NCI-H446 (cell line): ENCODE measurements around the gene BACE2.
"Not testable (repeated sequence)": the region's sequence is repeated elsewhere in the genome, so short reads cannot be mapped to it uniquely, and the experiment has no call there.

ENCODE experiments used
- DNase-seq, 2 experiments: peaks; one replicate each; lab custom pipeline; 2025; lab: John Stamatoyannopoulos, UW

BACE2 gene

DNA sequence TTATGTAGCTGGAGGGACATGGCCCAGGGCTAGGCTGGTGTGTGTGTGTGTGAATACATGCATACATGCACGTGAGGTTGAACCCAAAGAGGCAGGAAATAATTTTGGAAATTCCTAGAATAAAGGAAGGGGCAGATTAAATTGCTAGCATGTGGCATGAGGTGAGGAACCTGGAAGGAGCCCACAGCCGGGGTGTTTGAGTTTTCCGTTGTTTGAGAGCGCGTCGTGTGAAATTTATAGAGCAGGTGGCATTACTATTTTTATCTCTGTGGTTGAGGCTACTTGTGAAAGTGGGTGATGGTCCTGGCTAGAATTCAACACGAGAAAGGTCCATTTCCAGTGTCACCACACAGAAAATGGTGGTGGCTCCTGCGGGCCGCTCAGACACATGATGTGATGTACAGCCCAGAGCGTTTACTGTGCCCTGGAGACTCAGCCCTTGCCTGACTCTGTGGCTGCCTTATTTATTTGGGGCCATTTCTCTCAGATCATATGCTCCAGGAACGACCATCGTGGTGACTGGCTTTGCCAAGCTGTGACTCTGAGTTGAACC, 48.0 kb downstream of the BACE2 start:
- no peak for DNase-seq

DNA sequence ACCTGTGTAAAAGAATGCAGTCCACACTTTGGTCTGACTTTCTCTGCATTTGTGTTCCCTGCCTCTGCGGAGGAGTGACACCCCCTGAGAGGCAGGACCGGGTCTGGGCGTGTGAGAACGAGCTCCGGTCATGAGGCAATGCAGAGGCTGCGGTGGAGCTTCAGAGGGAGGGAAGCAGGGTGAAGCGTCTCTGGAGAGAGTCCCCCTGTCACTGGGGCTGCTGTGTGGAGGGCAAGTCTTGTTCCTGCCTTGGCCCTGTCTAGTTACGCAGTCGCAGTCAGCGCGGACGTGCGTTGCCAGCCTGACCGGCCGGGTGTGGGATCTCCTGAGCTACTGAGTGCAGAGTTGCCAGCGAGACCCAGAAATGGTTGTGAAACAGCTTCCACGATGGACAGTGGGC, 48.5 kb downstream of the BACE2 start:
- no peak for DNase-seq

DNA sequence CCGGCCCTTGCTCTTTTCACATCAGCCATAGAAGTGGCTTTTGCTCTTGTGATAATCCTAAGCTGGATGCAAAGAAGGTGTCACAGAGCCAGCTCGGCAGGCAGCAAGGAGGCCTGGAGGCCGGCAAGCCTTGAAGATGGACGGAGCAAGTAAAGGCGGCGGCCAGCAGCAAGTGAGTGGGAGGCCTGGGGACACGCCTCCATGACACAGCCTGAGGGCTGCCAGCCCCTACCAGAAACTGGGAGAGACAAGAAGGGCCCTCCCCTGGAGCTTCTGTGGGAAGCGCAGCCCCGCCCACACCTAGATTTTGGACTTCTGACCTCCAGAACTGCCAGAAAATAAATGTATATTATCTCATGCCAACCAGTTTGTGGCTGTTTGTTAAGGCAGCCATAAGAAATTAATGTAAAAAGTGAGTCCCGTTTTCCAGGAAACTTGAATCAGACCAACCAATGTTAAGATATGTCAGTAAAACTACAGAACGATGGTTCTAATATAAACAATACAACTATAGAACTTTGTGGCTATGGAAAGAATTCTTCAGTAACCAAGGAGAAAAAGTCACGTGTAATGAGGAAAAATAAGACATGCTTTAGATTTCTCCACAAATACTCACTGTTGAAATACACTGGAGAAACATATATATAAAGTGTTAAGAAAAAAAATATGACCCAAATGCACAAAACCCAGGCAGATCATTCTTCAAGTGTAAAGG, 49.9 kb downstream of the BACE2 start:
- no peak for DNase-seq

GRCh38 chr21:41219498-41220207, 51.7 kb downstream of the BACE2 start:
- DNase-seq, result no peak

DNA sequence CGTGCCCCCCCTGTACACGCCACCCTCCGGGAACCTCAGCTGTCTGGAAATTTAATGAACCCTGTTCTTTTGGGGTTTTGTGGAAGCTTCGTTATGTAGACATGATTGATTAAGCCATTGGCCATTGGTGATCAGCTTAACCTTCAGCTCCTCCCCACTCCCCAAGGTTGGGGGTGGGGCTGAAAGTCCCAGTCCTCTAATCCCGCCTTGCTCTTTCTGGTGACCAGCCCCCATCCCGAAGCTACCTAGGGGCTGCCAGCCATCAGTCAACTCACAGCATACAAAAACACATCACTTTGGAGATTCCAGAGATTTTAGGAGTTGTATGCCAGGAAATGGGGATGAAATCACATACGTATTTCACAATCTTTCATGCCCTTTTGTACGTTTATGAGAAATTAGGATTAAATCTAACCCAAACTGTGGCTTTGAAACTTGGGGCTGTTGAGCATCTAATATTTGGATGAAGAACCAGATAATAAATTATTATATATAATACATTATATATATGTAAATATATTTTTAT, 52.3 kb downstream of the BACE2 start:
- DNase-seq, result no peak

- DNase-seq, result no peak
Observed at GRCh38 chr21:41222247-41223068, 54.5 kb downstream of the BACE2 start.

DNA sequence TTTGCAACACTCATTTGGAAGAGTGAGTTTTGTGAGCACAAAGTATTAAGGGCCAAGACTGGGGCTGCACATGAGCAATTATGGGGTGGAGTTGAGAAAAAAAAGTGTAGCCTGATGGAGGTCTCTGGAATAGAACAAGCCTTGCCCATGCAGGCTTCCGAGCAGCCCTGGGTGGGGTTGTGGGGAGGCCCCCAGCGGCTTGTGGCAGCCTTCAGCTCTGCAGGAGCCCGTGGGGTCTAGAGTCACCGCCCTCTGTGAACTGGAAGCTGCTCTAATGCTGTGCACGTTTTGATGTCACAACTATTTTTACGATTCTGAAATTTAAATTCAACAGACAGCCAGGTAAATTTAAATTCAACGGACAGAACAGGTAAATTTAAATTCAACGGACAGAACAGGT, 58.9 kb downstream of the BACE2 start:
- no peak for DNase-seq

DNA sequence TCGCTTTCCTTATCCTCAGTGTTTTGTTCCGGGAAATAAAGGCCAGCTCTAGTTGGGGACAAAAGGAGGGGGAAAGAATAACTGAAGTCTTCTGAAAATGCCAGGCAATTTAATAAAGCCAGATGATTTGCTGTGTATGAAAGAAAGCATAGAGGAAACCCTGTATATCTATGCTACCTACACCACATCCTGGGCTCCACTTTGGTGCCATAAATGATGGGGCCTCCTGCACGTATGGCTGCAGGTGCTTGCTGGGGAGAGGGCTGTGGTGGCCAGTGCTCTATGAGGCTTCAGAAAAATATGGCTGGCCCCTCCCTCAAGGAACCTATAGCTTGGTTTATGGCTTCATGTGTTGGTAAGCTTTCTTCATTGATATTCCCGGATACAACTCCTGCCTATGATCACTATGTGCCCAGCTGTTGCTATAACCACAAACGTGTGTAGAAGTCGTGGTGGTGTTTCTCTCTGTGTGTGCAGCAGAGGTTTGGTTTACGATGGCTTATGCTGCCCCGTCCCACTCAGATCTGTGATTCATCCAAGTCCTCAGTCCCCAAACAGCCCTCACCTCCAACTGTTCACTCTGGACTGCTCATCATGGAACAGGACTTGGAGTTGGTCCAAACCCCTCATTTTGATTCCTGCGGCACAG, 59.5 kb downstream of the BACE2 start:
- no peak for DNase-seq

DNA sequence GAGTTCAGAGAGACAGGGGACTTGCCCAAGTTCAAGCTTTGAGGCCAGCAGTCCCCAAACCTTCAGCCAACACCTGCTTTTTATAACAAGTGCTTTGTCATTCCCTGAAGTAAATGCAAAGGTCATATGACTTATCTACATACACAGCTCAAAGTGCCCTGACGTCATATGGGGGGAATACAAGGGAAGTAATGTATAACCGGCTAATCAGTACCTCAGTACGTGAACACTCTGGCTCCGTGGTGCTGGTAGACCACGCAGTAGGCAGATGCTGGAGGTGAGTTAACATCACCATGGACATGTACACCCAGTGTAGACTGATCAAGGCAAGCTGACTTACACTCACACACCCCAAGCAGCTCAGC, 60.0 kb downstream of the BACE2 start:
- DNase-seq, result no peak

- no peak for DNase-seq
Observed at GRCh38 chr21:41228492-41228891, 60.5 kb downstream of the BACE2 start.

DNA sequence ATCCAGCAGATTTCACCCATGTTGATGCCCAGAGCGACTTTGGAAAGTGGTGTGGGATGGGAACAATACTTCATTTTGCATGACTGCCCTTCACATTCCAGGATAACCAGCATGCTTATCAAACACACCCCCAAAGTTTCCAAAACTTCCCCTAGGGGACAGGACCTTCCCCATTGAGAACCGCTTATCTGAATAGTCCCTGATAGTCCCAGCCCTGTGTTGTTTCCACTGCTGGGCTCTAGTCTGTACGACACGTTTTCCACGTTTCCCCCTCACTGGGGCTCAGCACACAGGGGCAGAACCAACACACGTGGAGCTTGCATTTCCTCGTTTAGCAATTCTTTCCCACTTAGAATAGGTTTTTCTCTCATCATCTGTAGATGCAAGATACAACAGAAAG, 61.0 kb downstream of the BACE2 start:
- no peak for DNase-seq

DNA sequence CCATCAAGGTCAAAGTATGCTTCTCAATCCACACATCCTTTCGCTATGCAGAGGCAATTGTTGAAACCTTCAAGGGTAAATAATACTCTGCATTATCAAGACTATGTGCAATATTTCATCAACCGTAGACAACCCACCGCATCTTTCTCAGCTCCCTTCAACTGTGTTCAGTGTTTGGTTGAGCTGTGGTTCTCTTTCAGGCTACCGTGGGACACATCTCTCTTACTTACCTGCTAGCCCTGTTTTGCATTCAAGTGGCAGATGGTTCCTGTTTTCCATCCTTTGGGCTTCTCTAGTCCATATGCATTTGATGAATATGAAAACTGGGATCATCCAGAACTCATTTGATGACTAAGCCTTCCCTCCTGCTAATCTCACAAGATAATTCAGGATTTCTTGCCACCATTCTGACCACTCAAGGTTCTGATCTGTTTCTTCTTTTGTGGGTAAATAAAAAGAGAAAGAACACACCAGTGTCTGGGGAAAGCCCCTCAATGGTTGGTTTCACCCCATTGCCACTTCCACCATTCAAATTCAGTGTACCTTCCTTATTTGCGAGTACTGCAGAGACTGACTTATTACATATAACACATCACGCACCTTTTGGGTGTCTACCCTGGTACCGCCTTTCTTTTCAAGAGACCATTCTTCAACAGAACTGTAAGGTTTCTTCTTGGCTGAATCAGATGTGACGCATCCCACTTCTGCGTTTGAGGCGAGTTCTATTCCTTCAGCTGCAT, 61.7 kb downstream of the BACE2 start:
- DNase-seq, result no peak

GRCh38 chr21:41230497-41230896, 62.5 kb downstream of the BACE2 start:
- no peak for DNase-seq

GRCh38 chr21:41231060-41231459, 63.1 kb downstream of the BACE2 start:
- DNase-seq, result no peak

- DNase-seq, result no peak
Observed at GRCh38 chr21:41232013-41232412, 64.1 kb downstream of the BACE2 start.

DNA sequence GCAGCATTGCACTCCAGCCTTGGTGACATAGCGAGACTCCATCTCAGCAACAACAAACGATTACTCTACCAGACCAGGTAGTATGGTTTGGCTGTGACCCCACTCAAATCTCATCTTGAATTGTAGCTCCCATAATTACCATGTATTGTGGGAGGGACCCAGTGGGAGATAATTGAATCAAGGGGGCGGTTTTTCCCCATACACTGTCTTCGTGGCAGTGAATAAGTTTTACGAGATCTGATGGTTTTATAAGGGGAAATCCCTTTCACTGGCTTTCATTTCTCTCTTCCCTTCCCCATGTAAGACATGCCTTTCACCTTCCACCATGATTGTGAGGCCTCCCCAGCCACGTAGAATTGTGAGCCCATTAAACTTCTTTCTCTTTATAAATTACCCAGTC, 66.0 kb downstream of the BACE2 start:
- DNase-seq, result no peak

GRCh38 chr21:41234569-41234968, 66.6 kb downstream of the BACE2 start:
- no peak for DNase-seq

- no peak for DNase-seq
Observed at GRCh38 chr21:41235201-41235600, 67.2 kb downstream of the BACE2 start.

GRCh38 chr21:41236352-41236973, 68.5 kb downstream of the BACE2 start:
- no peak for DNase-seq

DNA sequence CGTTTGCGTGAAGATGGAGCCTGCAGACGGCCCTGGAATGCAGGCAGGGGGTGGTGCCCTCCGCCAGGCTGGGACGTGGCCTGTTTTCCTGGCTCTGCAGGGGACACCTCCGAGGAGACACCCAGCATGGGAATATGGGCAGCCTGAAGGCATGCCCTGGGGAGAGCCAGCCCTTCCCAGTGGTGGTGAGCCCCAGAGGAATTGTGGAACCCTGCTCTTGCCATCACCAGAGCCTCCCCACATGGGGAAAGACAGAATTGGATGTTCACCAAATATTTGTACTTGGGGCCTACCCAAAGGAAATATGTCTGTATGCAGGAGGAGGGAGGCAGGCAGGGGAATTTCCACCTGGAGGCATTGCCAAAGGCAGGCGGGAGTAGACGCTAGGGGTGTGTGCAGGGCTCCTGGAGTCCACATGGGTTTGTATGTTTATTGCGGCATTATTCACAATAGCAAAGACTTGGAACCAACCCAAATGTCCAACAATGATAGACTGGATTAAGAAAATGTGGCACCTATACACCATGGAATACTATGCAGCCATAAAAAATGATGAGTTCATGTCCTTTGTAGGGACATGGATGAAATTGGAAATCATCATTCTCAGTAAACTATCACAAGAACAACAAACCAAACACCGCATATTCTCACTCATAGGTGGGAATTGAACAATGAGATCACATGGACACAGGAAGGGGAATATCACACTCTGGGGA, 70.3 kb downstream of the BACE2 start:
- not testable (repeated sequence) for DNase-seq
